Measurements from ENCODE around the gene LRRC55. TPM values are rescaled to one million over a fixed set of nuclear protein-coding genes. Genes with fewer than 3 reads are reported as not detected.

Gene LRRC55
- total and polyA plus RNA-seq, 3 donors from 2014 or later: 0.08 to 0.76 (median 0.19) TPM

DNA sequence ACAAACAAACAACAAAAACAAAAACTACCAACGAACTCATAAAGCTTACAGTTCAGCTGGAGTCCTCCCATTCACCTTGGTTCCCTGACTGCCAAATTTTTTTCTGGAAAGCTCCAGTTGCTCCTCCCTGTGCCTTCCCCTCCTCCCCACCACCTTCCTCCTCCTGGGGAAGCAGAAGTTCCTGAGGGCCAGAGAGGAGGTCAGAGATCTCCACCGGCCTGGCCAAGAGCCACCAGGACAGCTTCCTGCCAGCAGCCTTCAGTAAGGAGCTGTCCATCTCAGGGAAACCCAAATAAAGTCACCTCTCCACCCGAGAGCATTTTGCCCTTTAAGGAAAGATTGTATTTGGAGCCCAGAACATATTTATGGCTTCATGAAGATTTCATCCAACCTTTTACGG, 35.3 kb downstream of the LRRC55 start:
- TF ChIP-seq CTCF (IDR thresholded peaks at IDR 0.05): no peak
- TF ChIP-seq POLR2A (IDR thresholded peaks at IDR 0.05): no peak
- no peak overlapping the region for H3K4me3 ChIP-seq
- H3K9me3 ChIP-seq: no peaks in the 10 kb centered on the region
- no peaks in the 10 kb centered on the region for H3K36me3 ChIP-seq (ENCODE audit: low read depth, missing control alignments)
- WGBS, 2 donors: 61 to 63% methylated on average over 4 of the region's 4 CpGs
- H3K27me3 ChIP-seq: no peaks in the 10 kb centered on the region
- H3K4me1 ChIP-seq: peaks cover 8% of the 10 kb centered on the region
- H3K27ac ChIP-seq: no peak overlapping the region
- intact Hi-C loops (cut with DNase I; ENCODE audit: low total_unique reads): no loop called here
- no peak for DNase-seq

DNA sequence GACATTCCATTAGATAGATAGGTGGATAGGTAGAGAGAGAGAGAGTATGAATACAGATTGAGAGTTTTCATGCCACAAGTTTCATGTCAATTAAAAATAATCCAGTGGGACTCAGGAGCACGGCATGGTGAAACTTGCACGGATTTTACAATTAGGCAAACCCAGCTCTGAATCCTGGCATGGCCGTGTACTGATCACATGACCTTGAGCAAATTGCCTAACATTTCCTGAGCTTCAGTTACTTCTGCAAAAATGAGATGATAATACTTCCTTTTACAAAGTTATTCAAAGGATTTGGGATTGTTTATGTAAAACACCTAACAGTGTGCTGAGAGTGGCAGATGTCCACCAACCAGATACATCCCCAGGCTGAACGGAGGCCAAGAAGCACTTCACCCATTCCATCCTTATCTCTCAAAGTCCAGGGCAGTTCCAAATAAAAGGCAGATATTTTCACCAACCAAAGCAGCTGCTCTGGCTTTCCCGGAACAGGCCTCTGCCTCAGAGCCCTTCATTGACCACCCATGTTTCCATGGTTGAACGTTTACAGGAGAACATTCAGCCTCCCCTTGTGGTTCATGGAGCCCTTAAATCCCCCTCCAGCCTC, 37.4 kb downstream of the LRRC55 start:
- H3K4me3 ChIP-seq: no peak overlapping the region
- no peaks in the 10 kb centered on the region for H3K36me3 ChIP-seq (ENCODE audit: low read depth, missing control alignments)
- 36 to 52% methylated on average over 6 of the region's 6 CpGs for WGBS, 2 donors
- intact Hi-C loops (cut with DNase I; ENCODE audit: low total_unique reads): no loop called here
- no peak for TF ChIP-seq POLR2A (IDR thresholded peaks at IDR 0.05)
- TF ChIP-seq CTCF (IDR thresholded peaks at IDR 0.05): no peak
- H3K9me3 ChIP-seq: no peaks in the 10 kb centered on the region
- H3K27ac ChIP-seq: no peak overlapping the region
- H3K27me3 ChIP-seq: no peaks in the 10 kb centered on the region
- DNase-seq: no peak
- H3K4me1 ChIP-seq: peaks cover 6% of the 10 kb centered on the region

- TF ChIP-seq POLR2A (IDR thresholded peaks at IDR 0.05) (no peak), CTCF (IDR thresholded peaks at IDR 0.05) (no peak)
- no peak for DNase-seq
- 43 to 53% methylated on average over 1 of the region's 1 CpG for WGBS, 2 donors
- H3K9me3 ChIP-seq: no peaks in the 10 kb centered on the region
- H3K27ac ChIP-seq: no peak overlapping the region
- H3K36me3 ChIP-seq (ENCODE audit: low read depth, missing control alignments): no peaks in the 10 kb centered on the region
- no peak overlapping the region for H3K4me3 ChIP-seq
- intact Hi-C loops (cut with DNase I; ENCODE audit: low total_unique reads): no loop called here
- no peaks in the 10 kb centered on the region for H3K27me3 ChIP-seq
- no peaks in the 10 kb centered on the region for H3K4me1 ChIP-seq
Measured at GRCh38 chr11:57222239-57222638, 40.5 kb downstream of the LRRC55 start.

DNA sequence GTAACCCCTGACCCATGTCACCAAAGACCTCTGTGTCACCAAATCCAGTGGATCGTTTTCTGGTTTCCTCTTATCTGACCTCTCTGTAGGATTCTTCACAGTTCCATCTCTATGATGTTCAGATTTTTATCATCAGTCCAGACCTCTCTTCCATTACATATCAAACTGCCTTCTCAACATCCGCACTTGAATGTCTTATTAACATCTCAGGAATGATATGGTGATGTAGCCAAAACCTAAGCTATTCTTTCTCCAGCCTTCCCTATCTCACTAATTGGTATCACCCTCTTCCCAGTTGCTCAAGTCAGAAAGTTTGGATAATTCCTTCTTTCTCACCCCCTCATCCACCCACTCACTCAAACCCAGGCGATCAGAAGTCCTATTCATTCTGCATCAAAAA, 41.8 kb downstream of the LRRC55 start:
- no peak overlapping the region for H3K27ac ChIP-seq
- WGBS, 2 donors: 91 to 95% methylated on average over 3 of the region's 3 CpGs
- H3K4me1 ChIP-seq: no peaks in the 10 kb centered on the region
- H3K36me3 ChIP-seq (ENCODE audit: low read depth, missing control alignments): no peaks in the 10 kb centered on the region
- intact Hi-C loops (cut with DNase I; ENCODE audit: low total_unique reads): no loop called here
- TF ChIP-seq CTCF (IDR thresholded peaks at IDR 0.05) (no peak), POLR2A (IDR thresholded peaks at IDR 0.05) (no peak)
- DNase-seq: no peak
- H3K9me3 ChIP-seq: no peaks in the 10 kb centered on the region
- no peaks in the 10 kb centered on the region for H3K27me3 ChIP-seq
- no peak overlapping the region for H3K4me3 ChIP-seq

DNA sequence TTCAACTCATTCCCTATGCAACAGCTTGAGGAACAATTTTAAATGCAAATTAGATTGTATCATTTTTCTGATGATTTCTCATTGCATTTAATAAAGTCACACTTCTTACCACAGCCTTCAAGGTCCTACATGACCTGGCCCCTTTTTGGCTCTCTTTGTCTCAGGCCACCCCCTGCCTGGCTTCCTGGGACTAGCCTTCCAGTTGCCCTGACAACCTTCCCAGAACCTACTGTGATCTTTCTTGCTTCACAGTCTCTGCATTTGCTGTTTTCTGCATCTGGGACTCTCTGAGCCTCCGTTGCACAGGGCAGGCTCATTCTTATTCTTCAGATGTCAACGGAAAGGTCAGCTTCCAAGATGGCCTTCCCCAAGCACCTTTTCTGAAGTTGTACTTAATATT, 42.4 kb downstream of the LRRC55 start:
- no peak overlapping the region for H3K27ac ChIP-seq
- WGBS, 2 donors: 87 to 88% methylated on average over 2 of the region's 2 CpGs
- TF ChIP-seq CTCF (IDR thresholded peaks at IDR 0.05) (no peak), POLR2A (IDR thresholded peaks at IDR 0.05) (no peak)
- no peak overlapping the region for H3K4me3 ChIP-seq
- intact Hi-C loops (cut with DNase I; ENCODE audit: low total_unique reads): no loop called here
- no peaks in the 10 kb centered on the region for H3K4me1 ChIP-seq
- H3K27me3 ChIP-seq: no peaks in the 10 kb centered on the region
- no peaks in the 10 kb centered on the region for H3K9me3 ChIP-seq
- DNase-seq: no peak
- H3K36me3 ChIP-seq (ENCODE audit: low read depth, missing control alignments): no peaks in the 10 kb centered on the region
